ENCODE results near the gene CCDC187. TPM values are rescaled to one million over a fixed set of nuclear protein-coding genes. Genes with fewer than 3 reads are reported as not detected.

CCDC187 gene
- total RNA-seq, 1 experiment from 2014 or later: not detected

DNA sequence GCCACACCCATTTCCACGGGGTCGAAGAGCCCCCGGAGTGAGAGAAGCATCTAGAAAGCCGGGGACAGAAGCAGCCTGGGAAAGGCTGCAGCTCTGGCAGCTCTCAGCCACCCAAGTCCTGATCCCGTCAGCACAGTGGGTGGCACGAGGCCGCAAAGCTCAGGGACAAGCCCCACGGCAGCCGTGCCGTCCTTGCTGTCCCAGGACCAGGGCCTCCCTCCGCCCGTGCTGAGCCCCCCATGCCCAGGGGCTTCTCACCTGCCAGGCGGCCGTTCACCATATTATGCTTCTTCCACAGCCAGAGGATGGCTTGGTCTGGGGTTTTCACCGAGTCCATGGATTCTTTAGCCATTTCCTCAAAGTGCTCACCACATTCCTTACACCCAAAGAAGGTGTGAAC lies 92.9 kb downstream of the CCDC187 start:
- no peak overlapping the region for H3K27ac ChIP-seq (ENCODE audit: low read depth, low read length, poor library complexity, severe bottlenecking)
- peaks cover 32% of the 10 kb centered on the region for H3K36me3 ChIP-seq (ENCODE audit: insufficient read depth, low read length, poor library complexity, severe bottlenecking)
- no peaks in the 10 kb centered on the region for H3K4me1 ChIP-seq (ENCODE audit: insufficient read depth, low read length, poor library complexity, severe bottlenecking)
- intact Hi-C loops (cut with micrococcal nuclease; ENCODE audit: unreplicated experiment): no loop called here
- no peak overlapping the region for H3K4me3 ChIP-seq (ENCODE audit: low read depth, low read length, poor library complexity, severe bottlenecking)
- ChIA-PET CTCF (no interaction called here), POLR2A (ENCODE audit: low non-redundant PET) (no interaction called here)
- no peaks in the 10 kb centered on the region for H3K9me3 ChIP-seq (ENCODE audit: low read depth, low read length, poor library complexity, severe bottlenecking)
- no TSS peak for BruUV-seq (replicated peaks)
- H3K27me3 ChIP-seq (replicated peaks; ENCODE audit: insufficient read depth, low read depth, low read length, poor library complexity): no peaks in the 10 kb centered on the region
- DNase-seq (ENCODE audit: low spot score): no peak
- TF ChIP-seq, protein P1, sequence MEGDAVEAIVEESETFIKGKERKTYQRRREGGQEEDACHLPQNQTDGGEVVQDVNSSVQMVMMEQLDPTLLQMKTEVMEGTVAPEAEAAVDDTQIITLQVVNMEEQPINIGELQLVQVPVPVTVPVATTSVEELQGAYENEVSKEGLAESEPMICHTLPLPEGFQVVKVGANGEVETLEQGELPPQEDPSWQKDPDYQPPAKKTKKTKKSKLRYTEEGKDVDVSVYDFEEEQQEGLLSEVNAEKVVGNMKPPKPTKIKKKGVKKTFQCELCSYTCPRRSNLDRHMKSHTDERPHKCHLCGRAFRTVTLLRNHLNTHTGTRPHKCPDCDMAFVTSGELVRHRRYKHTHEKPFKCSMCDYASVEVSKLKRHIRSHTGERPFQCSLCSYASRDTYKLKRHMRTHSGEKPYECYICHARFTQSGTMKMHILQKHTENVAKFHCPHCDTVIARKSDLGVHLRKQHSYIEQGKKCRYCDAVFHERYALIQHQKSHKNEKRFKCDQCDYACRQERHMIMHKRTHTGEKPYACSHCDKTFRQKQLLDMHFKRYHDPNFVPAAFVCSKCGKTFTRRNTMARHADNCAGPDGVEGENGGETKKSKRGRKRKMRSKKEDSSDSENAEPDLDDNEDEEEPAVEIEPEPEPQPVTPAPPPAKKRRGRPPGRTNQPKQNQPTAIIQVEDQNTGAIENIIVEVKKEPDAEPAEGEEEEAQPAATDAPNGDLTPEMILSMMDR (conservative IDR thresholded peaks at IDR 0.05; ENCODE audit: low read depth, low read length): no peak
- no peak for TF ChIP-seq EZH2 (IDR thresholded peaks at IDR 0.05; ENCODE audit: borderline replicate concordance, low read depth, low read length, poor library complexity, severe bottlenecking)

GRCh38 chr9:136210276-136210675 lies 93.6 kb downstream of the CCDC187 start:
- no peak overlapping the region for H3K4me3 ChIP-seq (ENCODE audit: low read depth, low read length, poor library complexity, severe bottlenecking)
- H3K27me3 ChIP-seq (replicated peaks; ENCODE audit: insufficient read depth, low read depth, low read length, poor library complexity): no peaks in the 10 kb centered on the region
- H3K9me3 ChIP-seq (ENCODE audit: low read depth, low read length, poor library complexity, severe bottlenecking): no peaks in the 10 kb centered on the region
- intact Hi-C loops (cut with micrococcal nuclease; ENCODE audit: unreplicated experiment): no loop called here
- no peak for TF ChIP-seq EZH2 (IDR thresholded peaks at IDR 0.05; ENCODE audit: borderline replicate concordance, low read depth, low read length, poor library complexity, severe bottlenecking)
- TF ChIP-seq, protein P1 (conservative IDR thresholded peaks at IDR 0.05; ENCODE audit: low read depth, low read length): no peak
- H3K27ac ChIP-seq (ENCODE audit: low read depth, low read length, poor library complexity, severe bottlenecking): no peak overlapping the region
- no peak for DNase-seq (ENCODE audit: low spot score)
- peaks cover 25% of the 10 kb centered on the region for H3K36me3 ChIP-seq (ENCODE audit: insufficient read depth, low read length, poor library complexity, severe bottlenecking)
- no TSS peak for BruUV-seq (replicated peaks)
- CTCF ChIA-PET: no interaction called here
- POLR2A ChIA-PET (ENCODE audit: low non-redundant PET): no interaction called here
- H3K4me1 ChIP-seq (ENCODE audit: insufficient read depth, low read length, poor library complexity, severe bottlenecking): no peaks in the 10 kb centered on the region

- intact Hi-C loops (cut with micrococcal nuclease; ENCODE audit: unreplicated experiment): no loop called here
- H3K4me1 ChIP-seq (ENCODE audit: insufficient read depth, low read length, poor library complexity, severe bottlenecking): no peaks in the 10 kb centered on the region
- no peak overlapping the region for H3K27ac ChIP-seq (ENCODE audit: low read depth, low read length, poor library complexity, severe bottlenecking)
- H3K4me3 ChIP-seq (ENCODE audit: low read depth, low read length, poor library complexity, severe bottlenecking): no peak overlapping the region
- no peak for DNase-seq (ENCODE audit: low spot score)
- ChIA-PET CTCF (no interaction called here), POLR2A (ENCODE audit: low non-redundant PET) (no interaction called here)
- peaks cover 20% of the 10 kb centered on the region for H3K36me3 ChIP-seq (ENCODE audit: insufficient read depth, low read length, poor library complexity, severe bottlenecking)
- no TSS peak for BruUV-seq (replicated peaks)
- TF ChIP-seq EZH2 (IDR thresholded peaks at IDR 0.05; ENCODE audit: borderline replicate concordance, low read depth, low read length, poor library complexity, severe bottlenecking): no peak
- TF ChIP-seq, protein P1 (conservative IDR thresholded peaks at IDR 0.05; ENCODE audit: low read depth, low read length): no peak
- no peaks in the 10 kb centered on the region for H3K9me3 ChIP-seq (ENCODE audit: low read depth, low read length, poor library complexity, severe bottlenecking)
- H3K27me3 ChIP-seq (replicated peaks; ENCODE audit: insufficient read depth, low read depth, low read length, poor library complexity): peaks cover under 1% of the 10 kb centered on the region
These were observed 94.1 kb downstream of the CCDC187 start for GRCh38 chr9:136209786-136210185.
